ENCODE results near the gene CLRN2. TPM values are rescaled to one million over a fixed set of nuclear protein-coding genes. Genes with fewer than 3 reads are reported as not detected.

CLRN2 gene
- total RNA-seq, 1 donor from 2014 or later, result not detected

DNA sequence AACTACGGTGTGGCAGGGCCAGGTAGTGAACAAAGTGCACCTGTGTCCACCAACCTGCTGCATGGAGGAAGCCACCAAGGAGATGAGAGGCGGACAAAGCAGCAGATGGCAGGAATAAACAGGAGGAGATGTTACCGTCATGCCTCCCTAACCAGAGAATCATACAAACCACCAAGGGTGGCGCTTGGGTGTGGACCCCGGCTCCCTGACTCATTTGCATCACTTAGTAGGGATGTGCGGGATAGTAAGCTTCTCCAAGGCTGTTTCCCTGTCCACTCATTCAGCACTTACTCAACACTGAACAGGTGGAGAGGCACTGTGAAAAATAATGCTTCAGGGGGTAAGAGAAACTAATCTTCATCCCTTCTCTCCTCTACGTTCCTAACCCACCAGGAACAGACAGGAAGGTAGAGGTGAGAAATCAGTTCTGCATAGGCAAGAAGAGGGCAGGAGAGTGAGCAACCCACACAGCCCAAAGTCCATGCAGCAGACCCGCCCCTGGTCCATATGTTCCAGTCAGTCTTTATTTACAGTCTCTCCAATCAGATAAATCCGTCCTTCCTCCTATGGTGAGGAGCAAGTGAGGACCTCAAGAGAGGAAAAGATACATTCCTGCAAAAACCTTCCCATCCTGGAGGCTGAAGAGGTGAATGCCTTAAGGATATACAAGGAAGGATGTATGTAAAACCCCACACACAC is 37.0 kb upstream of the CLRN2 start:
- DNase-seq (ENCODE audit: extremely low spot score, unreplicated experiment), result no peak
- TF ChIP-seq, protein P1, sequence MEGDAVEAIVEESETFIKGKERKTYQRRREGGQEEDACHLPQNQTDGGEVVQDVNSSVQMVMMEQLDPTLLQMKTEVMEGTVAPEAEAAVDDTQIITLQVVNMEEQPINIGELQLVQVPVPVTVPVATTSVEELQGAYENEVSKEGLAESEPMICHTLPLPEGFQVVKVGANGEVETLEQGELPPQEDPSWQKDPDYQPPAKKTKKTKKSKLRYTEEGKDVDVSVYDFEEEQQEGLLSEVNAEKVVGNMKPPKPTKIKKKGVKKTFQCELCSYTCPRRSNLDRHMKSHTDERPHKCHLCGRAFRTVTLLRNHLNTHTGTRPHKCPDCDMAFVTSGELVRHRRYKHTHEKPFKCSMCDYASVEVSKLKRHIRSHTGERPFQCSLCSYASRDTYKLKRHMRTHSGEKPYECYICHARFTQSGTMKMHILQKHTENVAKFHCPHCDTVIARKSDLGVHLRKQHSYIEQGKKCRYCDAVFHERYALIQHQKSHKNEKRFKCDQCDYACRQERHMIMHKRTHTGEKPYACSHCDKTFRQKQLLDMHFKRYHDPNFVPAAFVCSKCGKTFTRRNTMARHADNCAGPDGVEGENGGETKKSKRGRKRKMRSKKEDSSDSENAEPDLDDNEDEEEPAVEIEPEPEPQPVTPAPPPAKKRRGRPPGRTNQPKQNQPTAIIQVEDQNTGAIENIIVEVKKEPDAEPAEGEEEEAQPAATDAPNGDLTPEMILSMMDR (conservative IDR thresholded peaks at IDR 0.05), result no peak
- no peaks in the 10 kb centered on the region for H3K9me3 Mint-ChIP-seq
- H3K36me3 Mint-ChIP-seq, result no peaks in the 10 kb centered on the region
- no peak overlapping the region for H3K27ac Mint-ChIP-seq
- peaks cover 6% of the 10 kb centered on the region for H3K4me1 Mint-ChIP-seq (ENCODE audit: unreplicated experiment)
- H3K27me3 Mint-ChIP-seq, result no peaks in the 10 kb centered on the region
- no peak overlapping the region for H3K4me3 Mint-ChIP-seq

DNA sequence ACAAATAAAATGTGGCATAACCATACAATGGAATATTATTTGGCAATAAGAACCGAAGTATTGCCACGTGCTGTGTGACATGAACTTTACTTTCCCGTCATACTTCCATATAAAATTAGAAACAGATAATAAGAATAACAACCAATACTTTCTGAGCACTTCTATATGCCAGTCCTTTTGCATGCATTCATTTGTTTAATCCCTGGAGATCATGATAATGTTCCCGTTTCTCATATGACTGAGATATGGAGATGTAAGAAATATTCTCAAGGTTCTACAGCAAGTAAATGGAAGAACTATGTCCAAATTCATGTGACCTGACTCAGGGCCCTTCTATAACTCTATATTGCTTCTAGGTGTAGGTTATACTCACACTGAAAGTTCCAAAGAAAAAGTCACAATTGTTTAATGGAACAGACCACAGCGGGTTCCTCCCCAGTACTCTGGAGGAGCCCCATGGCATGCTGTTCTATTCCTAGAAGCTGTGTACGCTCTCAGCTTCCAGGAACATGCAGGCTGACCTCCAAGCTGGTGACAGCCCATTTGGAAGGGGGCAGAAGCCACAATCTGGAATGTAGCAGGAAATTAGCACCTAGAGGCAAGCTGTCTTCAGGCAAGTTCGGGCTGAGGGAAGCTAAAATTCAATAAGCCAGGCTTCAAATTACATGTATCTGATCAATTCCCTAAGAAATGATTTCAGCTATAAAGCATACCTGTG is 34.6 kb upstream of the CLRN2 start:
- Mint-ChIP-seq H3K27ac (no peak overlapping the region), H3K27me3 (no peaks in the 10 kb centered on the region), H3K36me3 (peaks cover 7% of the 10 kb centered on the region), H3K4me3 (no peak overlapping the region), H3K4me1 (ENCODE audit: unreplicated experiment) (peaks cover 6% of the 10 kb centered on the region), H3K9me3 (no peaks in the 10 kb centered on the region)
- DNase-seq (ENCODE audit: extremely low spot score, unreplicated experiment), result no peak
- TF ChIP-seq, protein P1 (conservative IDR thresholded peaks at IDR 0.05), result no peak

DNA sequence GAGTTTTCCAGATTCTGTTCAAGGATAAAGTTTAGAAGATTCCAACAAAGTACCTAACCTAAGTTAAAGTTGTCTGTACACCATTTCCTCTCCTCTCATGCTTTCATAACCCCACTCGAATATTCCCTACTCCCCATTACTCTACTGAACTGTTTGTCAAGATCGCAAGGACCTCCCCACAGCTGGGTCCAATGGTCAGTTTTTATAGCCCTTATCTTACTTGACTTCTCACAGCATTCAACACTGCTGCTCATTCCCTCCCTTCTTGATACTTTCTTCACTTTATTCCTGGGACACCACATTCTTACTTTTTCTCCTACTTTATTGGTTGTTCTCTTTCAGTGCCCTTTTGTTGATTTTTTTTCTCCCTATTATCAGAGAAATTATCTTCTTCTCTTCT is 34.0 kb upstream of the CLRN2 start:
- Mint-ChIP-seq H3K4me3 (no peak overlapping the region), H3K9me3 (no peaks in the 10 kb centered on the region), H3K27me3 (no peaks in the 10 kb centered on the region), H3K27ac (no peak overlapping the region), H3K4me1 (ENCODE audit: unreplicated experiment) (peaks cover 6% of the 10 kb centered on the region), H3K36me3 (peaks cover 8% of the 10 kb centered on the region)
- DNase-seq (ENCODE audit: extremely low spot score, unreplicated experiment), result no peak
- TF ChIP-seq, protein P1 (conservative IDR thresholded peaks at IDR 0.05), result no peak

- no peak for DNase-seq (ENCODE audit: extremely low spot score, unreplicated experiment)
- H3K36me3 Mint-ChIP-seq, result peaks cover 15% of the 10 kb centered on the region
- no peaks in the 10 kb centered on the region for H3K27me3 Mint-ChIP-seq
- H3K4me3 Mint-ChIP-seq, result no peak overlapping the region
- H3K4me1 Mint-ChIP-seq (ENCODE audit: unreplicated experiment), result no peaks in the 10 kb centered on the region
- TF ChIP-seq, protein P1 (conservative IDR thresholded peaks at IDR 0.05), result no peak
- no peak overlapping the region for H3K27ac Mint-ChIP-seq
- no peaks in the 10 kb centered on the region for H3K9me3 Mint-ChIP-seq
Observed at GRCh38 chr4:17482716-17483115, 32.2 kb upstream of the CLRN2 start.

GRCh38 chr4:17489123-17489522 is 25.8 kb upstream of the CLRN2 start:
- Mint-ChIP-seq H3K27ac (no peak overlapping the region), H3K9me3 (no peaks in the 10 kb centered on the region), H3K27me3 (no peaks in the 10 kb centered on the region), H3K4me3 (no peak overlapping the region), H3K4me1 (ENCODE audit: unreplicated experiment) (peaks cover 4% of the 10 kb centered on the region), H3K36me3 (peaks cover 27% of the 10 kb centered on the region)
- no peak for DNase-seq (ENCODE audit: extremely low spot score, unreplicated experiment)
- TF ChIP-seq, protein P1 (conservative IDR thresholded peaks at IDR 0.05), result no peak
